GM19467 (cell line): Measurements from ENCODE around the gene C17orf58.
"Not testable (repeated sequence)": the region's sequence is repeated elsewhere in the genome, so short reads cannot be mapped to it uniquely, and the experiment has no call there.

Experiments used
- ATAC-seq: cut with Tn5 transposase; IDR thresholded peaks from one replicate; pipeline ENCODE4 v1.9.1; 2021; ENCODE audit warnings: mild to moderate bottlenecking, moderate library complexity; ENCODE audit not compliant: unreplicated experiment

C17orf58 gene

DNA sequence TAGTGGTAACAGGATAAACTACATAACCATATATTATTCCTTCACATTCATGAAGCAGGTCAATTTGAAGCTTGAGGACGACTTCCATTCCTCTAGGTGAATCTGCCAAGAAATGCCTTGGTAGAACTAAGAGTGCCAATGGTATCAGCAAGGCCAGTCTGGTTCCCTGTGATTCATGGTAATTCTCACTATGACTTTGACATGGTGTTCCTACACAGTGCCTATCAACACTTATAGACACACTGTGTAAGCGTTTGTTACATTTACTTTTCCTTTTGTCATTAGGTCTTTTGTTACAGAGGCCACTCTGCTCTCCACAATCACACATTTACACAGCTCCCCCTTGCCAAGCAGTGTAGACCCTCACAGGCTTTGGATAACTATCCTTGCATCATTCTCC lies 34.1 kb downstream of the C17orf58 start:
- not testable (repeated sequence) for ATAC-seq

- ATAC-seq: not testable (repeated sequence)
These were observed 36.0 kb downstream of the C17orf58 start for GRCh38 chr17:67960276-67960675.

DNA sequence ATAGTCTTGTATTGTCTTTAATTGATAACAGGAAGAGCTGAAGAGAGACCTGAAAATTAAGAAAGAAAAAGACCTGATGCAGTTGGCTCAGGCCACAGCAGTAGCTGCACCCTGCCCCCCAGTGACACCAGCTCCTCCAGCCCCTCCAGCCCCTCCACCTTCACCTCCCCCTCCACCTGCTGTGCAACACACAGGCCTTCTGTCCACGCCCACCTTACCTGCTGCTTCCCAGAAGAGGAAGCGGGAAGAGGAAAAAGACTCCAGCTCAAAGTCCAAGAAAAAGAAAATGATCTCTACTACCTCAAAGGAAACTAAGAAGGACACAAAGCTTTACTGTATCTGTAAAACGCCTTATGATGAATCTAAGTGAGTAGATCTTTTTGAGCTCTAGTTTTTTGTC lies 36.8 kb downstream of the C17orf58 start:
- ATAC-seq: no peak

DNA sequence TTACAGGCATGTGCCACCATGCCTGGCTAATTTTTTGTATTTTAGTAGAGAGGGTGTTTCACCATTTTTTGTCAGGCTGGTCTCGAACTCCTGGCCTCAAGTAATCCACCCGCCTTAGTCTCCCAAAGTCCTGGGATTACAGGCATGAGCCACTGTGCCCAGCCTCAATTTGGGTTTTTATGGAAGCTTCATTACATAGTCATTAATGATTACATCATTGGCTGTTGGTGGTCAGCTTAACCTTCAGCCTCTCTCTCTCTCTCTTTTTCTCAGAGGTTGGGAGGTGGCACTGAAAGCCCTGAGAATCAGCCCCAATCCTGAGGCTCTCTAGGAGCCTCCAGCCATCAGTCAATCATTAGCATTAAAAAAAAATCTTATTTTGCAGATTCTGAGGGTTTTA lies 45.3 kb downstream of the C17orf58 start:
- no peak for ATAC-seq

DNA sequence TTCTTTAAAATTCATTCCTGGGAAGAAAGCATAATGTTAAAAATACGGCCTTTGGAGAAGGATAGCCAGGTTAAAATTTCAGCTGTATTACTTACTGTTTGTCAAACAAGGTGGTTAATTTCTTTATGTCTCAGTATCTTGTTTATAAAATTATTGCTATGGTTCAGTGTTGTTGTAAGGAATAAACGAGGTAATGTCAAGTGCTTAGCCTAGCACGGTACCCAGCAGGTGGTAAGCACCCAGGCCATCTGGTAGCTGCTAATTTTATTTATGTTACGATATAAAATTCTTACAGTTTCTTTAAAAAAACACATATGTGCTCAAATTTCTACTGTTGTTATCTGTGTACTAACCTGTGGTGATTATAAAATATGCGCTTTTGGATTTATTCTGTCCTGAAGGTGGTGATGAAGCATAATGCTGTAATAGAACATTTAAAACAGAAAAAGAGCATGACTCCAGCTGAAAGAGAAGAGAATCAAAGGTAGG lies 48.9 kb downstream of the C17orf58 start:
- no peak for ATAC-seq

DNA sequence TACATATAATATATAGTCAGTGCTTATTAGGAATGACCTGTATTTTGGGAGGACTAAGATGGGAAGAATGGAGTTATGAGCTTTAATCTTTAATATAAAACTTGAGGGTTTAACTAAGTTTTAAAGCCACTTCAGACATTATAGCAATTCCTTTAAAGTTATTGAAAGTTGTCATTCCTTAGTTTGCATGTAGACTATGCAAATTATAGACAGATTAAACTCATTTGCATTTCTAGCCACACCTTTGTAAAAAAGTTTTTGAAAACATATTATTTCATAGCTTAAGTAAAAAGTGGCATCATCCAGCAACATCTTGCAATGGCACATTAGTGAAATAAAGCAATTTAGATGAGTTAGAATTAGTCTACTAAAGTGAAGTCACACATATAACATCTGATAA lies 49.8 kb downstream of the C17orf58 start:
- ATAC-seq: no peak

- ATAC-seq: no peak
These were observed 52.2 kb downstream of the C17orf58 start for GRCh38 chr17:67944035-67944434.

- no peak for ATAC-seq
These were observed 53.5 kb downstream of the C17orf58 start for GRCh38 chr17:67942810-67943209.
